Pancreas (tissue), 10 donors: ENCODE results near the gene PIGM. TPM values are rescaled to one million over a fixed set of nuclear protein-coding genes. Genes with fewer than 3 reads are reported as not detected.

ENCODE experiments used
- ATAC-seq, 4 donors: fragments of 200-7000 bp; cut with Tn5 transposase; one replicate each; pipeline versions ENCODE4 v1.8.0 to v1.9.1; 2020; ENCODE audit warnings: mild to moderate bottlenecking in 4 of 4, moderate library complexity in 4 of 4
- DNase-seq, 6 donors: peaks; one replicate each; pipeline ENCODE4 v3.0.0-alpha.2; 2020
- FAIRE-seq: peaks from 2 replicates; lab custom pipeline; 2012; peaks lifted over from hg19 to GRCh38; lab: Jason Lieb, UNC
- H3K27ac ChIP-seq, 4 donors: fragments of 200-600 bp; sonication (generic); 1 replicate in 3 of 4; 2 replicates in 1 of 4; pipeline versions ENCODE4 v1.5.0 to v1.8.0; 2020
- H3K27me3 ChIP-seq, 4 donors: fragments of 200-600 bp; one replicate each; pipeline ENCODE4 v1.8.0; 2021
- H3K36me3 ChIP-seq, 3 donors: fragments of 200-600 bp; sonication (generic) in 1 of 3; one replicate each; pipeline versions ENCODE4 v1.5.0 to v1.8.0; 2020 to 2021
- H3K4me1 ChIP-seq, 3 donors: fragments of 200-600 bp; one replicate each; pipeline ENCODE4 v1.8.0; 2021
- H3K4me3 ChIP-seq, 4 donors: fragments of 200-600 bp; sonication (generic) in 2 of 4; one replicate each; pipeline versions ENCODE4 v1.5.0 to v1.8.0; 2020 to 2021
- H3K9me3 ChIP-seq, 4 donors: fragments of 200-600 bp; one replicate each; pipeline ENCODE4 v1.8.0; 2021
- WGBS, 2 donors: extraction: QIAGEN DNeasy Blood & Tissue Kit; methylation state at CpG; one replicate each; pipeline ENCODE4 v1.1.7; 2013; 5-methylcytosine and 5-hydroxymethylcytosine counted together
- intact Hi-C, 3 donors: fragments of 100-400 bp; cut with DNase I; formaldehyde crosslinking; loops; one replicate each; pipeline versions ENCODE4 v1.11.1 to v1.14.2; 2022
- polyA plus RNA-seq, 2 donors: library from polyadenylated mRNA; stranded (reverse); fragments of 200-250 nt; gene quantifications; one replicate each; pipeline ENCODE4 v1.2.3, GENCODE V29; 2013
- total RNA-seq, 6 donors: library from RNA; stranded (reverse); fragmentation: NEBNext Ultra II Directional in 4 of 6; extraction: Animal tissue kit (Norgen Biotek cat#: 25700) in 4 of 6; gene quantifications; one replicate each; pipeline versions ENCODE4 v1.2.1 to v1.2.4, GENCODE V29; 2021 to 2023
- TF ChIP-seq, protein P1 (sequence below), 4 donors: fragments of 200-600 bp; sonication (generic) in 3 of 4; IDR thresholded peaks; one replicate each; pipeline versions ENCODE4 v1.5.0 to v1.8.0; 2021; ENCODE audit warnings: antibody characterized with exemption in 4 of 4
- donor health status: healthy with polysubstance abuse.
- donor health status: DM: no; HTN: no; CAD: no; lungs with moderate emphysema.
- donor health status: DM: no; HTN: no; CAD: no.
- donor health status: control.
- donor health status: control.
- donor health status: Bipolar disorder and iron deficiency.
- donor health status: DM: yes; HTN: yes; CAD: no.
- donor health status: DM: no; HTN: no; CAD: no.
- donor health status: DM: no; HTN: no; CAD: no.
- donor health status: DM: yes; HTN: yes; CAD: no.

Gene PIGM
- total and polyA plus RNA-seq, 8 donors, result 2.7 to 7.6 (median 4.6) TPM

DNA sequence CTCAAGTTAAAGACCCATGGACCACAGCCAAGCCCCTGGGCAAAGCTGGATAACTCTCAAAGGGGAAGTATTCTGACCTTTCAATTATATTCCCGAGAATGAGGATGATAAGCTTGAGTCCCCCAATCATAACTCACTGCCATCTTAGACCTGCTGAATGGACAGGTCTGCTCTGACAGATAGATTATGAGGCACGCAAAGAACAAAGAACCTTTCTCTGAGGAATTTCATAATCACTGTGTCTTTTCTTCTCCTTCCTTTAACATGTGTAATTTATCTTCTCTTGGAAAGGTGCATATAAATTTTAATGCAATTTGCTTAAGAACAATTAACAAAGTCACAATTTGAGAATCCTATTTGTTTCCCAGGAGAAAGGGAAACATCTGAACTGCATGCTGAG lies 22.0 kb downstream of the PIGM start:
- DNase-seq, result no peak
- Histone ChIP-seq H3K27ac (no peak overlapping the region), H3K27me3 (no peaks in the 10 kb centered on the region), H3K9me3 (no peaks in the 10 kb centered on the region), H3K4me3 (no peak overlapping the region), H3K36me3 (no peaks in the 10 kb centered on the region), H3K4me1 (no peaks in the 10 kb centered on the region)
- no peak for FAIRE-seq
- intact Hi-C loops, result loop anchor here in 2 of 3 donors (5.0 to 10.0 kb wide), 2 partner anchors 212 to 215 kb away; no protein-coding TSS in a partner anchor
- TF ChIP-seq, protein P1, sequence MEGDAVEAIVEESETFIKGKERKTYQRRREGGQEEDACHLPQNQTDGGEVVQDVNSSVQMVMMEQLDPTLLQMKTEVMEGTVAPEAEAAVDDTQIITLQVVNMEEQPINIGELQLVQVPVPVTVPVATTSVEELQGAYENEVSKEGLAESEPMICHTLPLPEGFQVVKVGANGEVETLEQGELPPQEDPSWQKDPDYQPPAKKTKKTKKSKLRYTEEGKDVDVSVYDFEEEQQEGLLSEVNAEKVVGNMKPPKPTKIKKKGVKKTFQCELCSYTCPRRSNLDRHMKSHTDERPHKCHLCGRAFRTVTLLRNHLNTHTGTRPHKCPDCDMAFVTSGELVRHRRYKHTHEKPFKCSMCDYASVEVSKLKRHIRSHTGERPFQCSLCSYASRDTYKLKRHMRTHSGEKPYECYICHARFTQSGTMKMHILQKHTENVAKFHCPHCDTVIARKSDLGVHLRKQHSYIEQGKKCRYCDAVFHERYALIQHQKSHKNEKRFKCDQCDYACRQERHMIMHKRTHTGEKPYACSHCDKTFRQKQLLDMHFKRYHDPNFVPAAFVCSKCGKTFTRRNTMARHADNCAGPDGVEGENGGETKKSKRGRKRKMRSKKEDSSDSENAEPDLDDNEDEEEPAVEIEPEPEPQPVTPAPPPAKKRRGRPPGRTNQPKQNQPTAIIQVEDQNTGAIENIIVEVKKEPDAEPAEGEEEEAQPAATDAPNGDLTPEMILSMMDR (IDR thresholded peaks at IDR 0.05), result no peak
- no peak for ATAC-seq
- 31 to 34% methylated on average over 2 of the region's 2 CpGs for WGBS, 2 donors

DNA sequence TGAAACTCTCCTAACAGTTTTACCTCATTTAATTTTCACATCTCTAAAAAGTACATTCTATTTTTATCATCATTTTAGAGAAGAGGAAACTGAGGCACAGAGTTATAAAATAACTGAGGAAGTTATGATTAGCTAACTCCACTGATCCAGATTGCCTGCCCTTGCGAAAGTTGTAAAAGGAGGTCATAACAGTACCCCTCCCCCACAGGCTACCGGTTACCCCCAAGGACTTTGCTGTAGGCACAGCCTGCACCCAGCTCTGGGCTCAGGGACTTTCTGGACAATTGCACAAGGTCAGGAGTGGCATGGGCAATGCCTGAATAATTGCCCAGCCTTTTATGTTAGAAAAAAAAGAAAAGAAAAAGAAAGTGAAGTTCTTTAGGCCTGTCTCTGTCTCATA lies 22.7 kb downstream of the PIGM start:
- Histone ChIP-seq H3K9me3 (no peaks in the 10 kb centered on the region), H3K4me1 (no peaks in the 10 kb centered on the region), H3K36me3 (no peaks in the 10 kb centered on the region), H3K27ac (no peak overlapping the region), H3K27me3 (no peaks in the 10 kb centered on the region), H3K4me3 (no peak overlapping the region)
- no peak for DNase-seq
- no peak for ATAC-seq
- no peak for FAIRE-seq
- TF ChIP-seq, protein P1 (IDR thresholded peaks at IDR 0.05), result no peak
- 34 to 44% methylated on average over 2 of the region's 2 CpGs for WGBS, 2 donors
- intact Hi-C loops, result loop anchor here in 1 of 3 donors (5.0 kb wide), 1 partner anchor 212 kb away; no protein-coding TSS in a partner anchor

DNA sequence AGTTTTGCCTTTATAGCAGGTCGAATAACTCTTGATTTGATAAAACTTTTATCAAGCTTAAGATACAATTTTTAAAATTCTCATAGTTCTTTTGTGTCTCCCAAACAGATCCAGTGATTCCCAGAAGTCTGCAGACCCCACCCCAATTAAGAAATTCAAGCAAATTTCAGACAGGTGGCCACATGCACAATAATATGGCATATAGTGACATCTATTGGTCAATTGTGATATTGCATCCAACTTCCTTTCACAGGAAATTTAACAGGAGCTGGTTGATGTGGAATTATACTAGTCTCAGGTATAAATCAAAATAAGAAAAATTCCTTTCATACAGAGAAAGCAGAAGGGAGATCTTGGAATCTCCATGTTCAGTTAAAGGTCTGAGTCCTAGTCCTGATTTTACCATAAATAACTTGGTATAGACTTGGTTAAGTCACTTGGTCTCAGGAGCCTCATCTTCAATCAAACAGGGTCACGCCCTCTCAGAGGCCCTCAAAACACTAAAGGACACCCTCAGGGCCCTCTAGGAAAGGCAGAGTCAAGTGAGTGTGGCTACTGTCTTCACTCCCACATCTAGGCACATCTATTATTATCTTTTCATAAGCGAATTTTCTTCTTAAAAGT lies 24.1 kb downstream of the PIGM start:
- ATAC-seq, result peak in 3 of 4 donors; percentile 57 to 71 (median 70)
- TF ChIP-seq, protein P1 (IDR thresholded peaks at IDR 0.05), result peak; percentile 60 to 79 (median 72)

DNA sequence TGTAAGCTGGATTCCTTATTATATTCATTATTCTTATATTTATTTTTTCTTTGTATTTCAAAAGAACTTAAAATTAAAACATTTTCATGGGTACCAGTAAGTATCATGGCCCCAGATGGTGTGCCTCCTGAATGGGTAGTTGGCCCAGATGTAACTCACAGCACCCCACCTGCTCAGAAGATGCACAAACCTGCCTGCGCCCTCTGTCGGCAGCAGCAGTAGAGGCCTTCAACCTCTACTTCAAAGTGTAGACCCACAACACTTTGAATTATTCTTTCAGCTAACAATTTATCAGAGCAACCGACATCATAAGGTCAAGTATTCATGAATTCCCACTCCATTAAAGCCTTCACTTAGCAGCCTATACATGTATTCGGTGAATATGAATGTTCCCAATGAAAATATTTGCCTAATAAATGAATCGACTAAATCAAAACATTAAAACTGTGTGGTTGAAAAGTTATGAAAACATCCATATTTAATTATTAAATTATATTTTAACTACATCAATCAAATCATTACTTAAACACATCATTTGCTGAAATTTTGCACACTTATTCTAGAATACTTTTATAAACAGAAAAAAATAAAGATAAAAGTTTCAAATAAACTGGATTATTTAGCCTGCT lies 25.4 kb downstream of the PIGM start:
- Histone ChIP-seq H3K27ac (no peak overlapping the region), H3K4me1 (no peaks in the 10 kb centered on the region), H3K36me3 (no peaks in the 10 kb centered on the region), H3K9me3 (no peaks in the 10 kb centered on the region), H3K4me3 (no peak overlapping the region), H3K27me3 (no peaks in the 10 kb centered on the region)
- intact Hi-C loops, result loop anchor here in 1 of 3 donors (2.0 to 5.0 kb wide), 2 partner anchors 70 to 209 kb away; no protein-coding TSS in a partner anchor
- WGBS, 2 donors, result 21 to 23% methylated on average over 5 of the region's 5 CpGs
- DNase-seq, result peak; percentile 60 to 86 (median 75)
- FAIRE-seq, result peak; percentile 47
- TF ChIP-seq, protein P1 (IDR thresholded peaks at IDR 0.05), result peak; percentile 50 to 79 (median 72)
- ATAC-seq, result peak; percentile 78 to 95 (median 92)

More for the DNA sequence above, 24.1 kb downstream of the PIGM start:
- peak; percentile 88 for FAIRE-seq
- Histone ChIP-seq H3K36me3 (no peaks in the 10 kb centered on the region), H3K4me3 (no peak overlapping the region), H3K27me3 (no peaks in the 10 kb centered on the region), H3K27ac (no peak overlapping the region), H3K4me1 (no peaks in the 10 kb centered on the region), H3K9me3 (no peaks in the 10 kb centered on the region)
- WGBS, 2 donors, result 70 to 73% methylated on average over 3 of the region's 3 CpGs
- intact Hi-C loops, result loop anchor here in 1 of 3 donors (2.0 to 5.0 kb wide), 2 partner anchors 71 to 210 kb away; no protein-coding TSS in a partner anchor
- DNase-seq, result no peak
